ENCODE data around the gene CD19. TPM values are rescaled to one million over a fixed set of nuclear protein-coding genes. Genes with fewer than 3 reads are reported as not detected.

The CD19 gene
- total and polyA plus RNA-seq, 10 of the 15 experiments (the other 5 are each of a cell fraction or from before 2014, with no cell fraction given), result 1.2 to 125 (median 77.2) TPM

GRCh38 chr16:28898266-28898665 lies 33.5 kb upstream of the CD19 start:
- DNase-seq (ENCODE audit: low read depth, low spot score) (no peak), FAIRE-seq (no peak), ATAC-seq (no peak)
- Histone ChIP-seq H3K36me3 (ENCODE audit: control insufficient read depth in 2 of 2, insufficient read depth in 2 of 2, low read length in 1 of 2) (no peaks in the 10 kb centered on the region), H4K20me1 (ENCODE audit: control insufficient read depth, insufficient read depth) (no peaks in the 10 kb centered on the region), H3K9me3 (replicated peaks; ENCODE audit: control insufficient read depth, insufficient read depth, low read length) (no peaks in the 10 kb centered on the region), H3K4me3 (no peak overlapping the region), H3K4me2 (ENCODE audit: control insufficient read depth, insufficient read depth) (no peak overlapping the region), H3K79me2 (ENCODE audit: control insufficient read depth, insufficient read depth, low read length) (no peaks in the 10 kb centered on the region), H3K27me3 (replicated peaks in 1 of 2; ENCODE audit: control insufficient read depth in 2 of 2, insufficient read depth in 2 of 2, low read length in 1 of 2) (no peaks in the 10 kb centered on the region), H2AFZ (ENCODE audit: control insufficient read depth, low read depth, low read length) (no peak overlapping the region), H3K9ac (ENCODE audit: control insufficient read depth, insufficient read depth, low read length) (no peak overlapping the region), H3K27ac (ENCODE audit: control insufficient read depth, insufficient read depth) (no peak overlapping the region), H3K4me1 (ENCODE audit: control insufficient read depth, insufficient read depth, low read length) (no peaks in the 10 kb centered on the region; the same call in 1 of the 2 replicates)
- ChIA-PET RAD21 (ENCODE audit: unreplicated experiment) (no interaction called here), CTCF (interaction anchor here (0.7 to 1.3 kb wide), 2 partner anchors 46 to 51 kb away, joined by 3 to 4 read pairs; no protein-coding TSS in a partner anchor), POLR2A (interaction anchor here (0.6 kb wide), 1 partner anchor 43 kb away, joined by 5 read pairs; no protein-coding TSS in a partner anchor), SMC1A (ENCODE audit: uncharacterized antibody, unreplicated experiment) (interaction anchor here (2.4 kb wide), 1 partner anchor 25 kb away, joined by 7 read pairs; no protein-coding TSS in a partner anchor)
- 76% methylated on average over 15 of the region's 15 CpGs for WGBS (ENCODE audit: insufficient coverage, insufficient replicate concordance, low lambda C conversion rate, missing lambda C conversion rate)
- BruUV-seq (replicated peaks), result no TSS peak
- in situ Hi-C loops (cut with MboI), result no loop called here
- intact Hi-C loops (cut with micrococcal nuclease; ENCODE audit: unreplicated experiment), result no loop called here
- TF ChIP-seq MTA3 (IDR thresholded peaks at IDR 0.05; ENCODE audit: borderline replicate concordance, low read length) (no peak), E2F4 (IDR thresholded peaks at IDR 0.05; ENCODE audit: low read depth, low read length) (no peak)

- no TSS peak for BruUV-seq (replicated peaks)
- 85% methylated on average over 4 of the region's 4 CpGs for WGBS (ENCODE audit: insufficient coverage, insufficient replicate concordance, low lambda C conversion rate, missing lambda C conversion rate)
- no peak for FAIRE-seq
Measured at GRCh38 chr16:28898942-28899341, 32.8 kb upstream of the CD19 start.

More at GRCh38 chr16:28898942-28899341, 32.8 kb upstream of the CD19 start:
- H2AFZ ChIP-seq (ENCODE audit: control insufficient read depth, low read depth, low read length), result no peak overlapping the region
- H3K4me3 ChIP-seq, result no peak overlapping the region
- no peaks in the 10 kb centered on the region; the same call in 1 of the 2 replicates for H3K4me1 ChIP-seq (ENCODE audit: control insufficient read depth, insufficient read depth, low read length)
- in situ Hi-C loops (cut with MboI), result no loop called here
- H3K9ac ChIP-seq (ENCODE audit: control insufficient read depth, insufficient read depth, low read length), result no peak overlapping the region
- ATAC-seq (no peak), DNase-seq (ENCODE audit: low read depth, low spot score) (no peak)
- TF ChIP-seq CREM (IDR thresholded peaks at IDR 0.05; ENCODE audit: low read depth) (no peak), RAD51 (IDR thresholded peaks at IDR 0.05) (no peak), FOXM1 (IDR thresholded peaks at IDR 0.05; ENCODE audit: low read depth, low read length) (no peak), ZNF384 (IDR thresholded peaks at IDR 0.05; ENCODE audit: borderline replicate concordance, low read depth, low read length) (no peak), EZH2 (IDR thresholded peaks at IDR 0.05; ENCODE audit: borderline replicate concordance, control insufficient read depth, low read depth, low read length) (no peak), SREBF1 (IDR thresholded peaks at IDR 0.05; ENCODE audit: low read length) (no peak), ESRRA (IDR thresholded peaks at IDR 0.05; ENCODE audit: low read length) (no peak)
- TF ChIP-seq, protein P1, sequence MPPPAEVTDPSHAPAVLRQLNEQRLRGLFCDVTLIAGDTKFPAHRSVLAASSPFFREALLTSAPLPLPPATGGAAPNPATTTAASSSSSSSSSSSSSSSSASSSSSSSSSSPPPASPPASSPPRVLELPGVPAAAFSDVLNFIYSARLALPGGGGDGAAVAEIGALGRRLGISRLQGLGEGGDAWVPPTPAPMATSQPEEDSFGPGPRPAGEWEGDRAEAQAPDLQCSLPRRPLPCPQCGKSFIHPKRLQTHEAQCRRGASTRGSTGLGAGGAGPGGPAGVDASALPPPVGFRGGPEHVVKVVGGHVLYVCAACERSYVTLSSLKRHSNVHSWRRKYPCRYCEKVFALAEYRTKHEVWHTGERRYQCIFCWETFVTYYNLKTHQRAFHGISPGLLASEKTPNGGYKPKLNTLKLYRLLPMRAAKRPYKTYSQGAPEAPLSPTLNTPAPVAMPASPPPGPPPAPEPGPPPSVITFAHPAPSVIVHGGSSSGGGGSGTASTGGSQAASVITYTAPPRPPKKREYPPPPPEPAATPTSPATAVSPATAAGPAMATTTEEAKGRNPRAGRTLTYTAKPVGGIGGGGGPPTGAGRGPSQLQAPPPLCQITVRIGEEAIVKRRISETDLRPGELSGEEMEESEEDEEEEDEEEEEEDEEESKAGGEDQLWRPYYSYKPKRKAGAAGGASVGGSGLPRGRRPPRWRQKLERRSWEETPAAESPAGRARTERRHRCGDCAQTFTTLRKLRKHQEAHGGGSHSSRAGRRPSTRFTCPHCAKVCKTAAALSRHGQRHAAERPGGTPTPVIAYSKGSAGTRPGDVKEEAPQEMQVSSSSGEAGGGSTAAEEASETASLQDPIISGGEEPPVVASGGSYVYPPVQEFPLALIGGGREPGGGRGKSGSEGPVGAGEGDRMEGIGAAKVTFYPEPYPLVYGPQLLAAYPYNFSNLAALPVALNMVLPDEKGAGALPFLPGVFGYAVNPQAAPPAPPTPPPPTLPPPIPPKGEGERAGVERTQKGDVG (CRISPR knock-in tag; IDR thresholded peaks at IDR 0.05), result no peak
- no peak overlapping the region for H3K27ac ChIP-seq (ENCODE audit: control insufficient read depth, insufficient read depth)
- no peaks in the 10 kb centered on the region for H3K9me3 ChIP-seq (replicated peaks; ENCODE audit: control insufficient read depth, insufficient read depth, low read length)
- ChIA-PET CTCF (interaction anchor here (0.7 kb wide), 1 partner anchor 50 kb away, joined by 3 read pairs; no protein-coding TSS in a partner anchor), SMC1A (ENCODE audit: uncharacterized antibody, unreplicated experiment) (interaction anchor here (0.9 to 2.4 kb wide), 2 partner anchors 10 to 24 kb away, joined by 3 to 7 read pairs; no protein-coding TSS in a partner anchor), RAD21 (ENCODE audit: unreplicated experiment) (no interaction called here), POLR2A (interaction anchor here (0.6 to 1.5 kb wide), 2 partner anchors 25 to 44 kb away, joined by 5 to 6 read pairs; no protein-coding TSS in a partner anchor)
- H3K36me3 ChIP-seq (ENCODE audit: control insufficient read depth in 2 of 2, insufficient read depth in 2 of 2, low read length in 1 of 2), result no peaks in the 10 kb centered on the region
- no peaks in the 10 kb centered on the region for H4K20me1 ChIP-seq (ENCODE audit: control insufficient read depth, insufficient read depth)
- no peak overlapping the region for H3K4me2 ChIP-seq (ENCODE audit: control insufficient read depth, insufficient read depth)
- intact Hi-C loops (cut with micrococcal nuclease; ENCODE audit: unreplicated experiment), result no loop called here
- H3K79me2 ChIP-seq (ENCODE audit: control insufficient read depth, insufficient read depth, low read length), result no peaks in the 10 kb centered on the region
- H3K27me3 ChIP-seq (replicated peaks in 1 of 2; ENCODE audit: control insufficient read depth in 2 of 2, insufficient read depth in 2 of 2, low read length in 1 of 2), result no peaks in the 10 kb centered on the region

All from GM12878 (cell line).